Measurements from ENCODE around the gene PCDHGB1. TPM values are rescaled to one million over a fixed set of nuclear protein-coding genes. Genes with fewer than 3 reads are reported as not detected.
A peak's percentile ranks its signal among the peaks of the same experiment; 100 is the strongest.
"Not testable (repeated sequence)": the region's sequence is repeated elsewhere in the genome, so short reads cannot be mapped to it uniquely, and the experiment has no call there.

PCDHGB1 gene
- total RNA-seq, 1 experiment from 2014 or later, result 0.10 TPM

DNA sequence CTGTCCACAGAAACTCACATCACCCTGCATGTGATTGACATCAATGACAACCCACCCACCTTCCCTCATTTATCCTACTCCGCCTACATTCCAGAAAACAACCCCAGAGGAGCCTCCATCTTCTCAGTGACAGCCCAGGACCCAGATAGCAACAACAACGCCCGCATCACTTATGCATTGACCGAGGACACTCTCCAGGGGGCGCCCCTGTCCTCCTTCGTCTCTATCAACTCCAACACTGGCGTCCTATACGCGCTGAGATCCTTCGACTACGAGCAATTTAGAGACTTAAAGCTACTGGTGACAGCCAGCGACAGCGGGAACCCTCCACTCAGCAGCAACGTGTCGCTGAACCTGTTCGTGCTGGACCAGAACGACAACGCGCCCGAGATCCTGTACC is 4.6 kb upstream of the PCDHGB1 start:
- DNase-seq (ENCODE audit: low spot score), result no peak

DNA sequence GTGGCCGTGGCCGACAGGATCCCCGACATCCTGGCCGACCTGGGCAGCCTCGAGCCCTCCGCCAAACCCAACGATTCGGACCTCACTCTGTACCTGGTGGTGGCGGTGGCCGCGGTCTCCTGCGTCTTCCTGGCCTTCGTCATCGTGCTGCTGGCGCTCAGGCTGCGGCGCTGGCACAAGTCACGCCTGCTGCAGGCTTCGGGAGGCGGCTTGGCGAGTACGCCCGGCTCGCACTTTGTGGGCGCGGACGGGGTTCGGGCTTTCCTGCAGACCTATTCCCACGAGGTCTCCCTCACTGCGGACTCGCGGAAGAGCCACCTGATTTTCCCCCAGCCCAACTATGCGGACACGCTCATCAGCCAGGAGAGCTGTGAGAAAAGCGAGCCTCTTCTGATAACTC is 3.9 kb upstream of the PCDHGB1 start:
- not testable (repeated sequence) for DNase-seq (ENCODE audit: low spot score)

GRCh38 chr5:141351591-141351990 is 1.7 kb downstream of the PCDHGB1 start:
- DNase-seq (ENCODE audit: low spot score), result no peak

GRCh38 chr5:141354900-141355469 is 5.1 kb downstream of the PCDHGB1 start, which contains the start of gene PCDHGA4:
Gene PCDHGA4, plus strand, starts transcription at chr5:141355021. Its CDS starts 87 bp downstream, at chr5:141355108.
- peak; percentile 14 for DNase-seq (ENCODE audit: low spot score)

DNA sequence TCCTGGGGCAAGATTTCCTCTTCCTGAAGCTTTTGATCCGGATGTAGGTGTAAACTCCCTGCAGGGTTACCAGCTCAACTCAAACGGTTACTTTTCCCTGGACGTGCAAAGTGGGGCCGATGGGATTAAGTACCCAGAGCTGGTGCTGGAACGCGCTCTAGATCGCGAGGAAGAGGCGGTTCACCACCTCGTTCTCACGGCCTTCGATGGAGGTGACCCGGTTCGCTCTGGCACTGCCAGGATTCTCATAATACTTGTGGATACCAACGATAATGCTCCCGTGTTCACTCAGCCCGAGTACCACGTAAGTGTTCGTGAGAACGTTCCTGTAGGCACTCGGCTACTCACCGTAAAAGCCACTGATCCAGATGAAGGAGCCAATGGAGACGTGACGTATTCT is 5.7 kb downstream of the PCDHGB1 start:
- DNase-seq (ENCODE audit: low spot score), result no peak

- no peak for DNase-seq (ENCODE audit: low spot score)
Measured at GRCh38 chr5:141356133-141356532, 6.2 kb downstream of the PCDHGB1 start.

- no peak for DNase-seq (ENCODE audit: low spot score)
Measured at GRCh38 chr5:141356950-141357349, 7.1 kb downstream of the PCDHGB1 start.

GRCh38 chr5:141359790-141360426 is 10.0 kb downstream of the PCDHGB1 start, which contains the start of gene PCDHGB2:
Gene PCDHGB2, plus strand, starts transcription at chr5:141359994. Its CDS starts 142 bp downstream, at chr5:141360136.
- peak; percentile 40 for DNase-seq (ENCODE audit: low spot score)

DNA sequence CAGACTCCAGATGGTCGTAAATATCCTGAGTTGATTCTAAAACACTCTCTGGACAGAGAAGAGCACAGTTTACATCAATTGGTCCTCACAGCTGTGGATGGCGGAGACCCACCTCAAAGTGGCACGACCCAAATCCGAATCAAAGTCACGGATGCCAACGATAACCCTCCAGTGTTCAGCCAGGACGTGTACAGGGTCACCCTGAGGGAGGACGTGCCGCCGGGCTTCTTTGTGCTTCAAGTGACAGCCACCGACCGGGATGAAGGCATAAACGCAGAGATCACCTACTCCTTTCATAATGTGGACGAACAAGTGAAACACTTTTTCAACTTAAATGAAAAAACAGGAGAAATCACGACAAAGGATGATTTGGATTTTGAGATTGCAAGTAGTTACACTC is 10.8 kb downstream of the PCDHGB1 start:
- no peak for DNase-seq (ENCODE audit: low spot score)

GRCh38 chr5:141362719-141363118 is 12.8 kb downstream of the PCDHGB1 start:
- no peak for DNase-seq (ENCODE audit: low spot score)

GRCh38 chr5:141363952-141364660 is 14.2 kb downstream of the PCDHGB1 start, which contains the start of gene PCDHGA5:
Gene PCDHGA5, plus strand, starts transcription at chr5:141364162. Its CDS starts 169 bp downstream, at chr5:141364331.
- DNase-seq (ENCODE audit: low spot score), result no peak

DNA sequence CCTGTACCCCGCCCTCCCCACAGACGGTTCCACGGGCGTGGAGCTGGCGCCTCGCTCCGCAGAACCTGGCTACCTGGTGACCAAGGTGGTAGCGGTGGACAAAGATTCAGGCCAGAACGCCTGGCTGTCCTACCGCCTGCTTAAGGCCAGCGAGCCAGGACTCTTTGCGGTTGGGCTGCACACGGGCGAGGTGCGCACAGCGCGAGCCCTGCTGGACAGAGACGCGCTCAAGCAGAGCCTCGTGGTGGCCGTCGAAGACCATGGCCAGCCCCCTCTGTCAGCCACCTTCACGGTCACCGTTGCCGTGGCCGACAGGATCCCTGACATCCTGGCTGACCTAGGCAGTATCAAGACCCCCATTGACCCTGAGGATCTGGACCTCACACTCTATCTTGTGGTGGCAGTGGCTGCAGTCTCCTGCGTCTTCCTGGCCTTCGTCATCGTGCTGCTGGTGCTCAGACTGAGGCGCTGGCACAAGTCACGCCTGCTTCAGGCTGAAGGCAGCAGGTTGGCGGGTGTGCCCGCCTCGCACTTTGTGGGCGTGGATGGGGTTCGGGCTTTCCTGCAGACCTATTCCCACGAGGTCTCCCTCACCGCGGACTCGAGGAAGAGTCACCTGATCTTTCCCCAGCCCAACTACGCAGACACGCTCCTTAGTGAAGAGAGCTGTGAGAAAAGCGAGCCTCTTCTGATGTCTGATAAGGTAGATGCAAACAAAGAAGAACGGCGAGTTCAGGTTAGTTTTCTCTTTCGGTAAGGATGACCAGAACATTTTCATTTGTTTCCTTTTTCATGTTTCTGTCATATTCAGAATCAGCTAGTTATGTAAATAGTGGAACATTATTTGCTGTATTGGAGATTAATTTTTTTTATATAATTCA is 16.4 kb downstream of the PCDHGB1 start:
- no peak for DNase-seq (ENCODE audit: low spot score)

DNA sequence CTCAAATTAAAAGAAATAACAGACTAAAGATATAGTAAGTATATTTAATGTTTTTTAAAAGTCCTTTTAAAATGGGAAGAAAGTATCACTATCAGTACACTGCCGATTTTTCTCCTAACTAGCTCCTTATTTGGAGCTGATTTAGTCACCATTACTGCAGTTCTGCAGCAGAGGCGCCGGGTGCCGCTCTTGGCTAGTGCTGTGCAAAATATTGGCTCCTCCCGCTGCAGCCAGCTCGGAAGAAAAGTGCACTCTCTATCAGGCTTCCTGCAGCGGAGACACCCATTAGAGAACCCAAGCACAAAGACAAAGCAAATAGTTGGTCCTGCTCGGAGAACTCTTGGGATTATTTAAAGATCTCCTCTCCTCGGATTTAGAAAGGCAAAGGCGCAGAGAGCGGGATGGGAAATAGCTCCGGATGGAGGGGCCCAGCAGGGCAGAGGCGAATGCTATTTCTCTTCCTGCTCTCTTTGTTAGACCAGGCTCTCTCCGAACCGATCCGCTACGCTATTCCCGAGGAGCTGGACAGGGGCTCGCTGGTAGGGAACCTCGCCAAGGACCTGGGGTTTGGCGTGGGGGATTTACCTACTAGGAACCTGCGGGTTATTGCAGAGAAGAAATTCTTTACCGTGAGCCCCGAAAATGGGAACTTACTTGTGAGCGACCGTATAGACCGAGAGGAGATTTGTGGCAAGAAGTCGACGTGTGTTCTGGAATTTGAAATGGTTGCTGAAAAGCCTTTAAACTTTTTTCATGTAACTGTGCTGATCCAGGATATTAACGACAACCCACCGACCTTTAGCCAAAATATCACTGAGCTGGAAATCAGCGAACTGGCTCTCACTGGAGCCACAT is 20.3 kb downstream of the PCDHGB1 start, which contains the start of gene PCDHGB3:
TSS of gene PCDHGB3 (plus strand) at position 249 of the 855 bp plus-strand sequence. CDS start at position 402, 153 bp downstream.
- peak; percentile 43 for DNase-seq (ENCODE audit: low spot score)

GRCh38 chr5:141371572-141372475 is 21.9 kb downstream of the PCDHGB1 start:
- no peak for DNase-seq (ENCODE audit: low spot score)

GRCh38 chr5:141373673-141374317 is 23.9 kb downstream of the PCDHGB1 start, which contains the start of gene PCDHGA6:
Gene PCDHGA6, plus strand, starts transcription at chr5:141373891. Its CDS starts 193 bp downstream, at chr5:141374084.
- DNase-seq (ENCODE audit: low spot score), result peak; percentile 22

DNA sequence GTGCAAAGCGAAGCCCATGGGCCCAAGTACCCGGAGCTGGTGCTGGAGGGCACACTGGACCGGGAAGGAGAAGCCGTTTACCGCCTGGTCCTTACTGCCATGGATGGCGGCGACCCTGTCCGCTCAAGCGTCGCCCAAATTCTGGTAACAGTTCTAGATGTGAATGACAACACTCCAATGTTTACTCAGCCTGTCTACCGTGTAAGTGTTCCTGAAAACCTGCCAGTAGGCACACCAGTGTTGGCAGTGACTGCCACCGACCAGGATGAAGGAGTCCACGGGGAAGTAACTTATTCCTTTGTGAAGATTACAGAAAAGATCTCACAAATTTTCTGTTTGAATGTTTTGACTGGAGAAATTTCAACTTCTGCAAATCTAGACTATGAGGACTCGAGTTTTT is 24.7 kb downstream of the PCDHGB1 start:
- no peak for DNase-seq (ENCODE audit: low spot score)

- DNase-seq (ENCODE audit: low spot score), result not testable (repeated sequence)
Measured at GRCh38 chr5:141375444-141376155, 25.7 kb downstream of the PCDHGB1 start.
